ENCODE data around the gene CAPNS1. TPM values are rescaled to one million over a fixed set of nuclear protein-coding genes. Genes with fewer than 3 reads are reported as not detected.

Gene CAPNS1
- total RNA-seq, 1 donor: 346 TPM

DNA sequence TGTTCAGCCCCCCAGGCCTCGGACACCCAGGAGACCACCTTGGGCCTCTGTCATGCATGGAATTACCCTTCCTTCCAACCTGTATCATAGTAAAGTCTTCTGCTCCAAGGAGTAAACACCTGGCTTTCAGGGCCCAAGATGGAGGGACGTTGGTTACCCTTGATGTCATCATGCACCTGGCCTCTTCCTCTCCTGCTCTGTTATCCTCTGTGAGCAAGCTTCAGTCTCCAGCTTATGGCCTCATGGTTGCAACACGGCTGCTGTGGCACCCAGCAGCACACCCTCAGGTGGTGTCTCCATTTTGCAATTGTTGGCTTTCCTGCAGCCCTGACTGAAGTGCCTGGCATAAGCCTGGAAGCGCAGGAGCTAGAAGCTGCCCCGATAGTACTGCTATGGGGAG, 32.9 kb upstream of the CAPNS1 start:
- no peak overlapping the region for H3K4me3 ChIP-seq (ENCODE audit: low read depth, low read length)
- no peak for DNase-seq (ENCODE audit: low read depth)
- TF ChIP-seq, protein P1, sequence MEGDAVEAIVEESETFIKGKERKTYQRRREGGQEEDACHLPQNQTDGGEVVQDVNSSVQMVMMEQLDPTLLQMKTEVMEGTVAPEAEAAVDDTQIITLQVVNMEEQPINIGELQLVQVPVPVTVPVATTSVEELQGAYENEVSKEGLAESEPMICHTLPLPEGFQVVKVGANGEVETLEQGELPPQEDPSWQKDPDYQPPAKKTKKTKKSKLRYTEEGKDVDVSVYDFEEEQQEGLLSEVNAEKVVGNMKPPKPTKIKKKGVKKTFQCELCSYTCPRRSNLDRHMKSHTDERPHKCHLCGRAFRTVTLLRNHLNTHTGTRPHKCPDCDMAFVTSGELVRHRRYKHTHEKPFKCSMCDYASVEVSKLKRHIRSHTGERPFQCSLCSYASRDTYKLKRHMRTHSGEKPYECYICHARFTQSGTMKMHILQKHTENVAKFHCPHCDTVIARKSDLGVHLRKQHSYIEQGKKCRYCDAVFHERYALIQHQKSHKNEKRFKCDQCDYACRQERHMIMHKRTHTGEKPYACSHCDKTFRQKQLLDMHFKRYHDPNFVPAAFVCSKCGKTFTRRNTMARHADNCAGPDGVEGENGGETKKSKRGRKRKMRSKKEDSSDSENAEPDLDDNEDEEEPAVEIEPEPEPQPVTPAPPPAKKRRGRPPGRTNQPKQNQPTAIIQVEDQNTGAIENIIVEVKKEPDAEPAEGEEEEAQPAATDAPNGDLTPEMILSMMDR (IDR thresholded peaks at IDR 0.05; ENCODE audit: insufficient read depth, low read depth, low read length): no peak

- TF ChIP-seq, protein P1 (IDR thresholded peaks at IDR 0.05; ENCODE audit: insufficient read depth, low read depth, low read length): no peak
- no peak for DNase-seq (ENCODE audit: low read depth)
- H3K4me3 ChIP-seq (ENCODE audit: low read depth, low read length): no peak overlapping the region
These were observed 31.2 kb upstream of the CAPNS1 start for GRCh38 chr19:36108684-36109083.

GRCh38 chr19:36110487-36111199, 29.2 kb upstream of the CAPNS1 start, which contains the start of gene OVOL3:
TSS of gene OVOL3 (plus strand) at chr19:36111143. CDS start at chr19:36111203, 60 bp downstream.
- DNase-seq (ENCODE audit: low read depth): no peak
- no peak within 1 kb of the TSS for H3K4me3 ChIP-seq (ENCODE audit: low read depth, low read length)
- TF ChIP-seq, protein P1 (IDR thresholded peaks at IDR 0.05; ENCODE audit: insufficient read depth, low read depth, low read length): no peak

DNA sequence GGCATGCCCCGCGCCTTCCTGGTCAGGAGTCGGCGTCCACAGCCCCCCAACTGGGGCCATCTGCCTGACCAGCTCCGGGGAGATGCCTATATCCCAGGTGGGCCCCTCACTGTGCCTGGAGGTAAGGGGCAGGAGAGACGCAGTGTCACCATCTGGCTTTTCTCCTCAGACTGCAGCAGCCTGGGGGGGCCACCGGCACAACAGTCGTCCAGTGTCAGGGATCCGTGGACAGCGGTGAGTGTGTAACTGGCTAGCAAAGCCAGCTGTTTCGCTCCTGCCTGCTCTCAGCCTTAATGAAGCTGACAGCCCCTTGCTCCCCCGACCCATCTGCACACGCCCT, 28.7 kb upstream of the CAPNS1 start:
- no peak overlapping the region for H3K4me3 ChIP-seq (ENCODE audit: low read depth, low read length)
- no peak for DNase-seq (ENCODE audit: low read depth)
- TF ChIP-seq, protein P1 (IDR thresholded peaks at IDR 0.05; ENCODE audit: insufficient read depth, low read depth, low read length): no peak

DNA sequence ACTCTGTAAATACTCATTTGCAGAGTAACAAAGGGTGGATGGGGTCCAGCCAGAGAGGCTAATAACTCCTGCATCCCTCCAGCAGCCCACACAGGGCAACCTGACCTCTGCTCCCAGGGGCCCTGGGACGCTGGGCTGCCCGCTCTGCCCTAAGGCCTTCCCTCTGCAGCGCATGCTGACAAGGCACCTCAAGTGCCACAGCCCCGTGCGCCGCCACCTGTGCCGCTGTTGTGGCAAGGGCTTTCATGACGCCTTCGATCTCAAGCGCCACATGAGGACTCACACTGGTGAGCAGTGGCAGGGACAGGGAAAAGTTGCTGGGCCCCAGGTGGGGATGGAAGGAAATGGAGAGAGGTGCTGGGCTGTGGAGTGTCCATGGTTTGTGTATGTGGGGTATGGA, 27.2 kb upstream of the CAPNS1 start:
- TF ChIP-seq, protein P1 (IDR thresholded peaks at IDR 0.05; ENCODE audit: insufficient read depth, low read depth, low read length): no peak
- no peak overlapping the region for H3K4me3 ChIP-seq (ENCODE audit: low read depth, low read length)
- DNase-seq (ENCODE audit: low read depth): no peak

DNA sequence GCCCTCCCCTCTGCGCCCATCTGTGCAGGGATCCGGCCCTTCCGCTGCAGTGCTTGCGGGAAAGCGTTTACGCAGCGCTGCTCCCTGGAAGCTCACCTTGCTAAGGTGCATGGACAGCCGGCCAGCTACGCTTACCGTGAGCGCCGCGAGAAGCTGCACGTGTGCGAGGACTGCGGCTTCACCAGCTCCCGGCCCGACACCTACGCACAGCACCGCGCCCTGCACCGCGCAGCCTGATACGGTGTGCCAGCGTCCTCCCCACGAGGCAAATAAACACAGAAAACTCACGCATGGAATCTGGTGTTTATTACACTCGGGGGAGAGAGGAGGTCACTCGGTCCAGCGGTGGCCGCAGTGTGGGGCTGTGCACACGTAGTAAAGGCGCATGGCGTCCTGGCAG, 26.4 kb upstream of the CAPNS1 start:
- H3K4me3 ChIP-seq (ENCODE audit: low read depth, low read length): peak overlapping the region; percentile 97
- TF ChIP-seq, protein P1 (IDR thresholded peaks at IDR 0.05; ENCODE audit: insufficient read depth, low read depth, low read length): no peak
- no peak for DNase-seq (ENCODE audit: low read depth)

Measured in fibroblast of villous mesenchyme (primary cell).